Parathyroid adenoma (tissue), 2 donors: ENCODE measurements around the gene SPX.

Experiments
- H2AFZ ChIP-seq: fragments of 300-600 bp; sonication (generic); one replicate; pipeline ENCODE4 v1.7.0; 2017; ENCODE audit warnings: antibody characterized with exemption, mild to moderate bottlenecking
- H3K27ac ChIP-seq: fragments of 300-600 bp; sonication (generic); one replicate; pipeline ENCODE4 v1.7.0; 2017
- H3K27me3 ChIP-seq: fragments of 300-600 bp; sonication (generic); one replicate; pipeline ENCODE4 v1.7.0; 2017; ENCODE audit warnings: low read length; ENCODE audit not compliant: control insufficient read depth, insufficient read depth
- H3K36me3 ChIP-seq: fragments of 300-600 bp; sonication (generic); one replicate; pipeline ENCODE4 v1.7.0; 2017; ENCODE audit warnings: low read length; ENCODE audit not compliant: control insufficient read depth, insufficient read depth
- H3K4me1 ChIP-seq: fragments of 300-600 bp; sonication (generic); one replicate; pipeline ENCODE4 v1.7.0; 2017; ENCODE audit warnings: control low read depth
- H3K4me2 ChIP-seq: fragments of 300-600 bp; sonication (generic); one replicate; pipeline ENCODE4 v1.7.0; 2017; ENCODE audit warnings: low read length
- H3K4me3 ChIP-seq: fragments of 300-600 bp; sonication (generic); one replicate; pipeline ENCODE4 v1.7.0; 2017; ENCODE audit warnings: low read depth, low read length
- H3K79me2 ChIP-seq: fragments of 300-600 bp; sonication (generic); one replicate; pipeline ENCODE4 v1.7.0; 2017; ENCODE audit warnings: control low read depth
- H3K9ac ChIP-seq: fragments of 300-600 bp; sonication (generic); one replicate; pipeline ENCODE4 v1.7.0; 2017; ENCODE audit warnings: mild to moderate bottlenecking
- H3K9me3 ChIP-seq: fragments of 300-600 bp; sonication (generic); one replicate; pipeline ENCODE4 v1.7.0; 2017; ENCODE audit warnings: low read length; ENCODE audit not compliant: control insufficient read depth
- CTCF ChIP-seq: fragments of 300-600 bp; sonication (generic); IDR thresholded peaks from one replicate; pipeline ENCODE4 v1.7.0; 2017; ENCODE audit warnings: antibody characterized with exemption, mild to moderate bottlenecking
- donor health status: primary hyperparathyroidism.

The SPX gene

DNA sequence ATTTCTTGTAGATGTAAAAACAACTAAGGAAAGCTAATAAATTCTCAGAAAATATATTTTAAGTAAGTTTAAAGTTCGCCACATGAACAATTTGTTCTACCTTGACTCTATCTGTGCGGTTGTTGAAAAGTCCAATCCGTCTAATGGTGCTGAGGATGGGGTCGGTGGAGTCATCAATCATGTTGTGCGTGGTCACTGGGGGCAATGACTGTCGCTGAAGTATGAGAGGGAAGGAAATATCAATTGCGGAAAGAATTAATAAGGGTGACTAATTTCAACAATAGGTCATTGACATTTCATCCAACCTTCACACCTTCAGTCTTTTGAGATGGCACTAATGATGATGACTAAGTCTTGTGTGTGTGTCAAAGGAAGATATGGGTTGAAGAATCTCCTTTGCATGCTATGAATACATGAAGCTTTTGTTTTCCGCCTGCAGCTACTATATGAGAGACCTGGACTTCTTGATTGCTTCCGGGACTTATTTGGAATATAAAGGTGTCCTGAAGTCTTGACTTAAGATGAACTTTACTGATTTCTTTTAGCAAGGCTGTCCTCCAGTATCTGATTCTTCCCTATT lies 32.1 kb downstream of the SPX start:
- H3K4me1 ChIP-seq: no peaks in the 10 kb centered on the region
- no peaks in the 10 kb centered on the region for H3K79me2 ChIP-seq
- H3K9me3 ChIP-seq: no peaks in the 10 kb centered on the region
- no peaks in the 10 kb centered on the region for H3K36me3 ChIP-seq
- H3K9ac ChIP-seq: no peak overlapping the region
- H3K27ac ChIP-seq: no peak overlapping the region
- H3K4me3 ChIP-seq: no peak overlapping the region
- no peaks in the 10 kb centered on the region for H3K27me3 ChIP-seq
- no peak overlapping the region for H2AFZ ChIP-seq
- no peak overlapping the region for H3K4me2 ChIP-seq
- TF ChIP-seq CTCF: no peak

GRCh38 chr12:21559855-21560569 lies 33.9 kb downstream of the SPX start:
- no peak overlapping the region for H2AFZ ChIP-seq
- no peak overlapping the region for H3K4me2 ChIP-seq
- H3K9ac ChIP-seq: no peak overlapping the region
- no peaks in the 10 kb centered on the region for H3K4me1 ChIP-seq
- H3K4me3 ChIP-seq: no peak overlapping the region
- no peaks in the 10 kb centered on the region for H3K79me2 ChIP-seq
- no peaks in the 10 kb centered on the region for H3K9me3 ChIP-seq
- H3K27ac ChIP-seq: no peak overlapping the region
- no peak for TF ChIP-seq CTCF
- no peaks in the 10 kb centered on the region for H3K36me3 ChIP-seq
- no peaks in the 10 kb centered on the region for H3K27me3 ChIP-seq

DNA sequence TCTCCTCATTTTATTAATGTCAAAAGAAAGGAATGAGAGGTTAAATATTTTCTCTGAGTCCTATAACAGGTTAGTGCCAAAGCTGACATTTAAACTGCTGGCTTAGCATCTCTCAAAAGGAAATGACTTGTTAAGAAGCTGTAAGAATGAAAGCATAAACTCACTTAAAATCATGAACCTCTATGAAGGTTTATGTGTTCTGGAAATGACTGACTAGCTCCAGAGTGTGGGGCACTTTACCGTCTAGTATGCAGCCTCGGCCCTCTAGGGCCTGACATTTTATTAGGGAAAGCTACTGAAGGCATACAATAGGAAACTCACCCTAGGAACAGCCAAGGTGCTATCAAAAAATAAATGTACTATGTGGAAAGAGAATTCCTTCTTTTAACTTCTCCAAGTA lies 35.1 kb downstream of the SPX start:
- no peak for TF ChIP-seq CTCF

GRCh38 chr12:21562859-21563258 lies 36.8 kb downstream of the SPX start:
- Histone ChIP-seq H3K27ac (no peak overlapping the region), H2AFZ (no peak overlapping the region), H3K4me1 (no peaks in the 10 kb centered on the region), H3K27me3 (no peaks in the 10 kb centered on the region), H3K79me2 (no peaks in the 10 kb centered on the region), H3K9ac (no peak overlapping the region), H3K4me3 (no peak overlapping the region), H3K9me3 (no peaks in the 10 kb centered on the region), H3K36me3 (no peaks in the 10 kb centered on the region), H3K4me2 (no peak overlapping the region)
- no peak for TF ChIP-seq CTCF

More for the DNA sequence above, 35.1 kb downstream of the SPX start:
- Histone ChIP-seq H3K9ac (no peak overlapping the region), H2AFZ (no peak overlapping the region), H3K4me3 (no peak overlapping the region), H3K4me1 (no peaks in the 10 kb centered on the region), H3K36me3 (no peaks in the 10 kb centered on the region), H3K79me2 (no peaks in the 10 kb centered on the region), H3K27me3 (no peaks in the 10 kb centered on the region), H3K27ac (no peak overlapping the region), H3K9me3 (no peaks in the 10 kb centered on the region), H3K4me2 (no peak overlapping the region)
